GM20431 (cell line): ENCODE data around the gene TMED6.
"Not testable (repeated sequence)": the region's sequence is repeated elsewhere in the genome, so short reads cannot be mapped to it uniquely, and the experiment has no call there.

Experiments
- in situ Hi-C: fragments of 300-500 bp; cut with MseI, MboI; formaldehyde crosslinking; loops from one replicate; pipeline ENCODE4 v1.15.0; 2020; ENCODE audit warnings: low sequenced_read_pairs; ENCODE audit not compliant: unreplicated experiment

Gene TMED6

DNA sequence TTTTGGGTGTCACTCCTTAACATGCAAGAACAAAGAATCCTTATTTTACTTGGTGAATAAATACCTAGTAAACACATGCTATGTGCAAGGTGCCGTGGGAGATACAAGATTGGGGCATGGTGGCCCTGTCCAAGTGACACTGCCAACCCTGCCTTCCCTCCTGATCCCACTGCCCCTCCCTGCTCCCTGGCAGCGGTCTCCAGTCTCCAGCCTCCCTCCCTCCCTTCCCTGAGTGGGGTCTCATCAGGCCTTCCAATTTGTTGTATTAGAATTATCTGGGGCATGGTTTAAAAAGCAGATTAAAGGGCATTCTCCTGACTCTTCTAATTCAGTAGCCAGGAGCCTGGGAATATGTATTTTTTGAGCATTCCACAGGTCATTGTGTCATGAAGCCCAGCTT lies 12.5 kb upstream of the TMED6 start:
- in situ Hi-C loops, result no loop called here

DNA sequence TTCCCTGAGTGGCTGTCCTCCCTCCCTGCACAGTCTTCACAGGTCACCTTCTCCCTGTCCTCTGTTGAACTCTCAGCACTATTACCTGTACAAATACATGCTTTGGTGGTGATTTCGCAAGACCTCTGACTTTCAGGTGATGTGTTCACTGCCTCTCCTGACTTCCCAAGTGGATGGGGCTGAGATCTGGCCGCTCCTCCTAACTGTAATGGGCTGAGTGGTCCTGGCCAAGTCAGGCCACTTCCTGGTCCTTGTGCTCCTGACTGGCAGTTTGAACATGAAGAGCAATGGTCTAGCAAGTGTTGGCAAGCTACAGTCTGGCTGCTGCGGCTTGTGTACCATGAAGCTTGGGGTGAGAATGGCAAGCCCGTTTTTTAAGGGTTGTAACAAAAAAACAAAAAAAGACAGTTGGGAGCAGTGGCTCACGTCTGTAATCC lies 11.7 kb upstream of the TMED6 start:
- in situ Hi-C loops, result no loop called here

DNA sequence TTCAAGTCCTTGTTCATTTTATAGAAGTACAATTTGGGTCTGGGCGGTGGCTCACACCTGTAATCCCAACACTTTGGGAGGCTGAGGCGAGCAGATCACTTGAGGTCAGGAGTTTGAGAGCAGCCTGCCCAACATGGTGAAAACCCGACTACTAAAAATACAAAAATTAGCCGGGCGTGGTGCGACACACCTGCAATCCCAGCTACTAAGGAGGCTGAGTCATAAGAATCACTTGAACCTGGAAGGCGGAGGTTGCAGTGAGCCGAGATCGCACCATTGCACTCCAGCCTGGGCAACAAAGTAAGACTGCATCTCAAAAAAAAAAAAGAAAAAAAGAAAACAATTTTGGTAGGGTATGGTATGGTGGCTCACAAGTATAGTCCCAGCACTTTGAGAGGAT lies 8.5 kb upstream of the TMED6 start:
- in situ Hi-C loops, result not testable (repeated sequence)

- in situ Hi-C loops, result no loop called here
Observed at GRCh38 chr16:69350536-69351133, 951 bp downstream of the TMED6 start.

DNA sequence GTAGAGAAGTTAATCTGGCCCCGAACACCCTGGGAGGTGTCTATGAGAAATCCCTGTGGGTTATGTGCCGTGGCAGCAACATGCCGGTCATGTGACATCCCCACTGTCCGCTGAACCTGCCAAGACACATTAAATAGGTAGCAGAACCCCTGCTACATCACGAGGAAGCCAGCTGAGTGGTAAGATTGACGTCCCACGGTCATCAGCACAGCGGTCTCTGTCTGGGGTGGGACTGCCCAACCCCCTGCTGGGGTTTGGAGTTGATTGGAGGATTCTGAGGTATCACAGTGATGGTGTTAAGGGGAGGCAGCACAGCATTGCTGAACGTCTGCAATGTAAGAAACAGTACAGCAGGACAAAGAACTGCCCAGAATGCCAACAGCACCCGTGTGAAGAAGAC lies 2.0 kb downstream of the TMED6 start:
- in situ Hi-C loops, result no loop called here

DNA sequence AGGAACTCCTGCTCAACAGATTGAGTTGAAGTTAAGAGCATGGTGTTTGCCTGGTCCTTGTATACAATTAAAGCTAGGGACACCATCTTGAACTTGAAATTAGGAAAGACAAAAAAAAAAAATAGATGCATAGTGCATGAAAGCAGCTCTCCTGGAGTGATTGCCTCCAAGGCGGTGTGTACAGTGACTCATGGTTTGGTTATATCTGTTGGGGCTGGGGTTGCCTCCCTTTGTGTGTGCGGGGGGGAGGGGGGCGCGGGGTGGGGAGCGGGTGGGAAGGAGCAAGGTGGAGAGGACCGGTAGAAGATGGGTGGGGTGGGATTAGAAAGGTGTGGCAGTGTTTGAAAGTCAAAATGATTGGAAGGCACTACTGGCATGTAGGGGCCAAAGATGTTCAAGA lies 3.4 kb downstream of the TMED6 start:
- in situ Hi-C loops, result no loop called here

- in situ Hi-C loops, result no loop called here
Observed at GRCh38 chr16:69346683-69347082, 4.9 kb downstream of the TMED6 start.

DNA sequence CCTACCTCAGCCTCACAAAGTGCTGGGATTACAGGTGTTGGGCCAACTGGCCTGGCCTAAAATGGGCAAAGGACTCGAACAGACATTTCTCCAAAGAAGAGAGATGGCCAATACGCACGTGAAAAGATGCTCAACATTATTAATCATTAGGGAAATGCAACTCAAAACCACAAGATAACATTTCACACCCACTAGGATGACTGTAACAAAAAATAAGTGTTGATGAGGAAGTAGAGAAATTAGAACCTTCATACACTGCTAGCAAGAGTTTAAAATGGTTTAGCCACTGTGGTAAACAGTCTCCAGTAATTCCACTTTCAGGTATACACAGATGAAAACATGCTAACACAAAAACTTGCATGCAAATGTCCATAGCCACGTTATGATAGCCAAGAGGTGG lies 5.7 kb downstream of the TMED6 start:
- in situ Hi-C loops, result no loop called here

DNA sequence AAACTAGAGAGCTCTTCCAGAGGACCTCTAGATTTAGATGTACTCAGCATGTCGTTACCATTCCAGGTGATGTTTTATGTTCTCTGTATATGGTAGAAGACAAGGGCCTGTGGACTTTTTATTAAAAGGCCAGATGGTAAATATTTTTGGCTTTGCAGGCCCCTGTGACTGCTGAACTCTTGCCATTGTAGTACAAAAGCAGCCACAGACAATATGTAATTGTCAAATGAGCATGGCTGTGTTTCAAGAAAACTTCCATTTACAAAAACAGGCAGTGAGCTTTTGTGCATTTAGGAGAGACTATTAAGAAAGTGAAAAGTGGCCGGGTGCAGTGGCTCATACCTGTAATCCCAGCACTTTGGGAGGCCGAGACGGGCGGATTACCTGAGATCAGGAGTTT lies 7.4 kb downstream of the TMED6 start:
- in situ Hi-C loops, result no loop called here

DNA sequence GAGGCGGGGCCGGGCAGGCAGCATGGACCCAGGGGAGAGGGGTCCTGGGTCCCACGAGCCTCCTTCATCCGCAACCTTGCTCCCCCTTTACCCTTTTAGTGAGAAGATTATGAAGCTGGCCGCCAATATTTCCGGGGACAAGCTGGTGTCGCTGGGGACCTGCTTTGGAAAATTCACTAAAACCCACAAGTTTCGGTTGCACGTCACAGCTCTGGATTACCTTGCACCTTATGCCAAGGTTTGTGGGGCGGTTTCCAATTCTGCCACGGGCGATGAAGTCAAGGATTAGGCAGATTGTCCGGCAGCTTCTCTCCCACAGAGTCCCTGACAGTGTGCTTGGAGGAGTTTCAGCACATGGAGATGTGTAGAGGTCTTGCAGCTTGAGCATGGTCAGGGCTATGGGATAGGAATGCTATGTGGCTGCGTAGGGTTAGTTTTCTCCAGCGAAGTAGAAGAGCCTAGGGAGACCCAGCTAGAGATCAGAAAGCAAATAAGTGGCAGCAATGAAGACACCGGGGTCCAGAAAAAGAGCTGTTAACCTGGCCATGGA lies 11.4 kb downstream of the TMED6 start:
- in situ Hi-C loops, result no loop called here

DNA sequence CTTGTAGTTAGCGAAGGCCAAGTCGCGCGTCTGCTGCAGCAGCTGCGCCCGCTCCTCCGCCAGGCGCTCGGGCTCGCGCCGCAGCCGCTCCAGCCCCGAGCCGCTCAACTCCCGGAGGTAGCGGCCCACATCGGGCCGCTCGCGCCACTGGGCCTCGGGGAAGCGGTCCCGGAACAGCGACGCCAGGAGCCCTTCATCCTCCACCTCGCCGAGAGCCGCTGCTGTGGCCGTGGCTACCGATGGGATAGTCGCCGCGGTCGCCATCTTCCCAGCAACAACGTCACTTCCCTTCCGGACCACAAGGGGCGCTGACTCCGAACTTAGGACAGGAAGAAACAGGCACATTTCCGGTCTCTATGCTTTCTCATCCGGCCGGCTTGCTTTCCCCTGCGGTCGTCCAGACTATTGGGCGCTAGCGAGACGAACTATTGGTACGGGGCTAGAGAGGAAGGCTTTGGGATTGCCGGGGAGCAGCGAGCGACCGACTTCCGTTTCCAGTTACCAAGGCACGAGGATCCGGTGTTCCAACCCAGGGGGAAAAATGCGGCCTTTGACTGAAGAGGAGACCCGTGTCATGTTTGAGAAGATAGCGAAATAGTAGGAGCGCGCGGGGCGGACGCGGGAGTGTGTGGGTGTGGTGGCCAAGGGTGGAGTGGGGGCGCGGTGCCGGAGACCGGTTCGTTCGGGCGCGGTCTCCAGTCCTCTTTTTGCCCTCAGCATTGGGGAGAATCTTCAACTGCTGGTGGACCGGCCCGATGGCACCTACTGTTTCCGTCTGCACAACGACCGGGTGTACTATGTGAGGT lies 12.1 kb downstream of the TMED6 start, which contains the start of the genes COG8 and NIP7:
Gene COG8, minus strand, starts transcription at position 276 of the 806 bp plus-strand sequence. Its CDS starts 12 bp downstream, at position 264.
Gene NIP7, plus strand, starts transcription at position 484 of the 806 bp plus-strand sequence. Its CDS starts 58 bp downstream, at position 542.
- in situ Hi-C loops, result no loop called here

- in situ Hi-C loops, result no loop called here
Observed at GRCh38 chr16:69338557-69339288, 12.9 kb downstream of the TMED6 start.

DNA sequence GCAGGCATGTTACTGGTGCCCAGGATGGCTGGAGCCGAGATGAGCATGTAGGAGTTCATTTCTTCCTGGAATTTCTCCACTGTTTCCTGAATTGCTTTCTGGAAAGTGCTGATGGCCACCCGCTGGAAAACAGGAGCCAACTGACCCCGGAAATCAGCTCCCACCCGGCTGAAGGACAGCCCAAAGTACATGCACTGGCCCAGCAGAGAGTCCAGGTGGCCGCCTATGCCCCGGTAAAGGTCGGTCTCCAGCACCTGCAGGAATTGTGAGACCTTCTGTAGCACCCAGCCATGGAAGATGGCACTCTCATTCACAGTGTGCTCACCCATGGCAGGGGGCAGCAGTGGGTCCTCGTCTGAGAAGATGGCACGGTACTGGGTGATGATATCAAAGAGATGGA lies 16.9 kb downstream of the TMED6 start:
- in situ Hi-C loops, result no loop called here

DNA sequence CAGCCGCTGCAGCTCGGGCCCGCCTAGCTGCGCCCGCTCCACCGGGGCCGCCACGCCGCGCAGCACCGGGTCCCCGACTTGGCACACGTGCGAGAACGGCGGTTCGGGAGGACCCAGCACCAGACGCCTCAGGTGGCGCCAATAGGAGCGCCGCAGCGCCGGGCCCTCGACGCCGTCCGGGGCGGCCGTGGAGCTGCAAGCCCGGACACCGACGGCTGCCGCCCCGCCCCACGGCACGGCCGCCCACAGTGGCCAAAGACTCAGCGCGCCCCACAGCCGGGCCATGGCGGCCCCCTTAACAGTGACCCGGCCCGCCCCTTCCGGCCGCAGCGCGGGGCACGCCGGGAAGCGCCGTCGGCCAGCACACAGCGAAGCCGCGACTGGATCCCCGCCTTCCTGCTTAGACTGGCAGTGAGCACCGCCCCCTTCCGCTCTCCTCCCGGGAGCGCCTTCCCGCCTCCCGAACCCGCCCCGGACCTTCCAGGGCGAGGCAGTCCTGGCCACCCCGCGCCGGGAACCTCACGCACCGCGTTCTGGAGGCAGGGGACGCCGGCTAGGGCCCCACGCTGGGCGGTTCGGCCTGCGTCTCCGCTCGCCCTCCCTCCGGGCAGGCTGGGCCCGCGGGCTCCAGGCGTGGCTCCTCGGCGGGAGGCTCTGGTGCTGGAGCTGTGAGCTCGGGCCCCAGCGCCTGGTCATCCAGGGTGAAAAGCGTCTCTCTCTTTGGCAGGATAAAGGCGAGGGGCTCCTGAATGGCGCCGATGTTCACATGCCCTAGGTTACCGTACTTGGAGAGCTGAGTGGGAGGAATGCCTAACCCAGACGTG lies 21.1 kb downstream of the TMED6 start, which contains the start of gene PDF:
Gene PDF, minus strand, starts transcription at position 303 of the 824 bp plus-strand sequence. Its CDS starts 18 bp downstream, at position 285.
- in situ Hi-C loops, result no loop called here

- in situ Hi-C loops, result no loop called here
Observed at GRCh38 chr16:69329369-69330285, 22.0 kb downstream of the TMED6 start.

- in situ Hi-C loops, result no loop called here
Observed at GRCh38 chr16:69328854-69329316, 22.7 kb downstream of the TMED6 start.

- in situ Hi-C loops, result no loop called here
Observed at GRCh38 chr16:69327585-69328310, 23.8 kb downstream of the TMED6 start.
